K562 (cell line): ENCODE data around the gene TAS2R38. TPM values are rescaled to one million over a fixed set of nuclear protein-coding genes. Genes with fewer than 3 reads are reported as not detected.

Experiments used
- ATAC-seq: fragments of 200-7000 bp; cut with Tn5 transposase; 3 replicates; pipeline ENCODE4 v1.9.1; 2020; ENCODE audit warnings: moderate library complexity
- BruUV-seq: library from RNA; stranded (reverse); fragments of 400-500 nt; replicated peaks from 2 replicates; lab custom pipeline; 2021; lab: Mats Ljungman, UMichigan
- CTCF ChIA-PET: fragments of 300-600 bp; formaldehyde crosslinking; extraction: SDS; loops from one replicate; lab custom pipeline; 2021; ENCODE audit warnings: low intra/inter-chr PET ratio; lab: Yijun Ruan, JAX
- POLR2A ChIA-PET: fragments of 300-600, 350-650 bp; sonication (Branson Sonifier 250); formaldehyde crosslinking; extraction: SDS; loops from one replicate; lab custom pipeline; 2021; ENCODE audit warnings: antibody characterized with exemption, inconsistent platforms; lab: Yijun Ruan, JAX
- DNase-seq, 4 experiments: peaks; one replicate each; pipeline versions ENCODE4 v3.0.0 to v3.0.0-alpha.2; 2011 to 2018; ENCODE audit warnings: low spot score in 3 of 4, mixed read lengths in 3 of 4; ENCODE audit errors: extremely low read depth in 1 of 4
- FAIRE-seq: peaks from 2 replicates; lab custom pipeline; 2011; peaks lifted over from hg19 to GRCh38; lab: Jason Lieb, UNC
- H2AFZ ChIP-seq: 2 replicates; pipeline ENCODE4 v1.6.0; 2011; ENCODE audit warnings: low read depth, low read length, control low read depth, inconsistent platforms
- H3K27ac ChIP-seq: fragments of 200-600 bp; 3 replicates; pipeline ENCODE4 v1.8.0; 2011; ENCODE audit warnings: low read depth, mild to moderate bottlenecking, control low read depth, inconsistent platforms, low read length, moderate library complexity, mixed read lengths; ENCODE audit errors: extremely low read depth
- H3K27me3 ChIP-seq, 2 experiments: fragments of 300-600 bp in 1 of 2; 2 replicates in 1 of 2; 3 replicates in 1 of 2; pipeline versions ENCODE4 v1.6.0 to v1.8.0; 2011; ENCODE audit warnings: inconsistent platforms in 2 of 2, low read length in 2 of 2, mild to moderate bottlenecking in 1 of 2, mixed read lengths in 1 of 2, moderate library complexity in 1 of 2; ENCODE audit not compliant: control insufficient read depth in 2 of 2, insufficient read depth in 2 of 2
- H3K36me3 ChIP-seq: fragments of 300-600 bp; 3 replicates; pipeline ENCODE4 v1.8.0; 2011; ENCODE audit warnings: mild to moderate bottlenecking, low read length, inconsistent platforms; ENCODE audit not compliant: control insufficient read depth, insufficient read depth
- H3K4me1 ChIP-seq, 2 experiments: fragments of 200-600 bp in 1 of 2; replicated peaks in 1 of 2; 2 replicates in 1 of 2; 3 replicates in 1 of 2; pipeline versions ENCODE4 v1.5.1 to v1.8.0; 2011; ENCODE audit warnings: inconsistent platforms in 2 of 2, low read length in 2 of 2, mild to moderate bottlenecking in 1 of 2, mixed read lengths in 1 of 2, moderate library complexity in 1 of 2; ENCODE audit not compliant: control insufficient read depth in 2 of 2, insufficient read depth in 2 of 2
- H3K4me2 ChIP-seq: 2 replicates; pipeline ENCODE4 v1.6.1; 2011; ENCODE audit warnings: low read length, control low read depth, inconsistent platforms, mixed read lengths; ENCODE audit not compliant: insufficient read depth
- H3K4me3 ChIP-seq: fragments of 200-600 bp; sonication (generic), shearing (Covaris generic); 2 replicates; pipeline ENCODE4 v1.5.1; 2016; ENCODE audit warnings: control low read depth, inconsistent platforms
- H3K79me2 ChIP-seq: fragments of 200-600 bp; 3 replicates; pipeline ENCODE4 v1.8.0; 2011; ENCODE audit warnings: low read length, inconsistent platforms; ENCODE audit not compliant: control insufficient read depth, insufficient read depth
- H3K9ac ChIP-seq, 2 experiments: 2 replicates each; pipeline versions ENCODE4 v1.6.0 to v1.6.1; 2011; ENCODE audit warnings: low read depth in 2 of 2, low read length in 2 of 2, control low read depth in 1 of 2, inconsistent platforms in 1 of 2, mild to moderate bottlenecking in 1 of 2, mixed read lengths in 1 of 2; ENCODE audit not compliant: insufficient read depth in 1 of 2
- H3K9me1 ChIP-seq: one replicate; pipeline ENCODE4 v1.6.0; 2011; ENCODE audit warnings: inconsistent platforms, mild to moderate bottlenecking, low read length, moderate library complexity; ENCODE audit not compliant: control insufficient read depth, insufficient read depth
- H3K9me3 ChIP-seq: replicated peaks from 2 replicates; pipeline ENCODE4 v1.5.1; 2011; ENCODE audit warnings: low read depth, low read length, inconsistent platforms; ENCODE audit not compliant: control insufficient read depth, insufficient read depth
- H4K20me1 ChIP-seq: replicated peaks from 2 replicates; pipeline ENCODE4 v1.6.1; 2011; ENCODE audit warnings: low read length, inconsistent platforms, mixed read lengths; ENCODE audit not compliant: control insufficient read depth, insufficient read depth
- OTX1 ChIP-seq: fragments of 450-650 bp; formaldehyde crosslinking; IDR thresholded peaks from 2 replicates; pipeline ENCODE4 v1.4.0; 2022; ENCODE audit warnings: mild to moderate bottlenecking
- TBP ChIP-seq: optimal IDR thresholded peaks from 2 replicates; pipeline ENCODE3; 2011; ENCODE audit warnings: low read depth, low read length, improper control_type of control experiment
- ZNF121 ChIP-seq: sonication (generic); formaldehyde crosslinking; conservative IDR thresholded peaks from 2 replicates; pipeline ENCODE4 v1.8.0; 2022; ENCODE audit warnings: missing genetic modification reagents
- ZNF347 ChIP-seq: fragments of 450-650 bp; formaldehyde crosslinking; IDR thresholded peaks from 2 replicates; pipeline ENCODE4 v1.4.0; 2020; ENCODE audit warnings: low read depth, mild to moderate bottlenecking, moderate library complexity
- WGBS: fragments of 100-300 bp; shearing (Covaris generic); methylation state at CpG from one replicate; pipeline ENCODE4 v1.1.6; 2016; ENCODE audit warnings: low coverage, mixed read lengths; ENCODE audit not compliant: insufficient coverage; ENCODE audit errors: missing lambda C conversion rate; 5-methylcytosine and 5-hydroxymethylcytosine counted together
- in situ Hi-C: fragments of 300-500 bp; cut with MboI; formaldehyde crosslinking; loops from 4 replicates; pipeline ENCODE4 v1.15.0; 2018; ENCODE audit warnings: inconsistent platforms, mixed read lengths
- intact Hi-C: fragments of 100-400 bp; cut with micrococcal nuclease; formaldehyde crosslinking; loops from 2 replicates; pipeline ENCODE4 v1.14.2; 2022
- polyA plus RNA-seq, 8 experiments: library from polyadenylated mRNA; depleted of rRNA in 4 of 8; stranded (reverse) in 5 of 8; unstranded in 3 of 8; fragments of >200 nt; fragmentation: Nextera tagmentation in 2 of 8; fragmentation: Illumina TruSeq in 1 of 8; extraction: Ambion mirVana in 2 of 8; extraction: Trizol in 1 of 8; gene quantifications; 2 replicates each; pipeline versions ENCODE4 v1.2.1 to v1.2.3, GENCODE V29; 2011 to 2014; ENCODE audit warnings: inconsistent platforms in 1 of 8, missing spikeins in 1 of 8
- total RNA-seq, 7 experiments: library from RNA; depleted of rRNA in 6 of 7; stranded (reverse); fragments of >200 nt in 6 of 7; fragmentation: Illumina TruSeq in 2 of 7; extraction: Trizol in 2 of 7; gene quantifications; 2 replicates each; pipeline versions ENCODE4 v1.2.1 to v1.2.3, GENCODE V29; 2011 to 2021; ENCODE audit warnings: low replicate concordance in 1 of 7
- TF ChIP-seq, protein P1 (sequence below), 3 experiments: IDR thresholded peaks in 2 of 3; conservative IDR thresholded peaks in 1 of 3; 2 replicates each; pipeline ENCODE4 v1.5.1; 2011 to 2012; ENCODE audit warnings: low read length in 3 of 3, mild to moderate bottlenecking in 3 of 3, control low read depth in 2 of 3, improper control_type of control experiment in 1 of 3, inconsistent platforms in 1 of 3, low read depth in 1 of 3, mixed read lengths in 1 of 3, moderate library complexity in 1 of 3; ENCODE audit not compliant: insufficient read depth in 2 of 3

Gene TAS2R38
- total and polyA plus RNA-seq, 9 of the 15 experiments (the other 6 are each of a cell fraction or from before 2014, with no cell fraction given) = not detected

DNA sequence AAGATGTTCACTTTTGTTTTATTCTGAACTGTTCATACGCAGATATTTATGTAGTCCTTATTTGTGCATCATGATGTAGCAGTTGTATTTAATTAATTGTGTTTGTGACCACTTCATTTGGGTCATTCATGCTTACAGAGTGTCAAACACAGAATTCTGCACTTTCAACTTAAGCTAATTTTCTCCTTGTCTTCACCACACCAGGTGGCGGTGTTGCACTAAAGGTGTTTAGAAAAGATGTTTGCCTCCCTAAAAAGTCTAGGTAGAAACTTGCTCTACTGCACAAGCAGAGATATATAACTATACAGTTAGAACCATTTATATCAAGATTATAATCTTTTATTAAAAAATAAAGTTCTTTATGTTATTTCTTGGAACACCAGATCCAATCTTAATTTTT lies 1.3 kb upstream of the TAS2R38 start:
- 8% methylated on average over 2 of the region's 2 CpGs for WGBS
- intact Hi-C loops (loop anchor here (10.0 kb wide), 2 partner anchors 220 to 300 kb away; no protein-coding TSS in a partner anchor), in situ Hi-C loops (no loop called here)
- BruUV-seq = no TSS peak
- Histone ChIP-seq H3K9me3 (no peaks in the 10 kb centered on the region), H3K9ac (no peak overlapping the region), H3K9me1 (no peaks in the 10 kb centered on the region), H3K27me3 (no peaks in the 10 kb centered on the region), H4K20me1 (no peaks in the 10 kb centered on the region), H2AFZ (no peak overlapping the region), H3K4me2 (no peak overlapping the region), H3K27ac (no peak overlapping the region), H3K36me3 (no peaks in the 10 kb centered on the region), H3K79me2 (no peaks in the 10 kb centered on the region), H3K4me1 (no peaks in the 10 kb centered on the region), H3K4me3 (no peak overlapping the region)
- peak in 1 of 4 experiments; percentile 9 for DNase-seq
- CTCF ChIA-PET = interaction anchor here (0.7 kb wide), 1 partner anchor 1168 kb away, joined by 3 read pairs; no protein-coding TSS in a partner anchor
- POLR2A ChIA-PET = no interaction called here
- ATAC-seq = no peak
- TF ChIP-seq ZNF121 (no peak), OTX1 (CRISPR knock-in tag) (no peak), ZNF347 (no peak), TBP (no peak)
- TF ChIP-seq, protein P1, sequence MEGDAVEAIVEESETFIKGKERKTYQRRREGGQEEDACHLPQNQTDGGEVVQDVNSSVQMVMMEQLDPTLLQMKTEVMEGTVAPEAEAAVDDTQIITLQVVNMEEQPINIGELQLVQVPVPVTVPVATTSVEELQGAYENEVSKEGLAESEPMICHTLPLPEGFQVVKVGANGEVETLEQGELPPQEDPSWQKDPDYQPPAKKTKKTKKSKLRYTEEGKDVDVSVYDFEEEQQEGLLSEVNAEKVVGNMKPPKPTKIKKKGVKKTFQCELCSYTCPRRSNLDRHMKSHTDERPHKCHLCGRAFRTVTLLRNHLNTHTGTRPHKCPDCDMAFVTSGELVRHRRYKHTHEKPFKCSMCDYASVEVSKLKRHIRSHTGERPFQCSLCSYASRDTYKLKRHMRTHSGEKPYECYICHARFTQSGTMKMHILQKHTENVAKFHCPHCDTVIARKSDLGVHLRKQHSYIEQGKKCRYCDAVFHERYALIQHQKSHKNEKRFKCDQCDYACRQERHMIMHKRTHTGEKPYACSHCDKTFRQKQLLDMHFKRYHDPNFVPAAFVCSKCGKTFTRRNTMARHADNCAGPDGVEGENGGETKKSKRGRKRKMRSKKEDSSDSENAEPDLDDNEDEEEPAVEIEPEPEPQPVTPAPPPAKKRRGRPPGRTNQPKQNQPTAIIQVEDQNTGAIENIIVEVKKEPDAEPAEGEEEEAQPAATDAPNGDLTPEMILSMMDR (IDR thresholded peaks at IDR 0.05 in 2 of 3, conservative IDR thresholded peaks at IDR 0.05 in 1 of 3; ENCODE audit: insufficient read depth in 2 of 3, low read depth in 1 of 3, low read length in 3 of 3) = peak in 1 of 3 experiments; percentile 24; a peak in 1 of 6 replicates
- no peak for FAIRE-seq
